Thyroid gland (tissue), 4 donors: ENCODE data around the gene ZBTB49. TPM values are rescaled to one million over a fixed set of nuclear protein-coding genes. Genes with fewer than 3 reads are reported as not detected.

Experiments
- DNase-seq, 2 donors: peaks; one replicate each; pipeline ENCODE4 v3.0.0-alpha.2; 2019
- H3K27ac ChIP-seq, 3 donors: fragments of 200-600 bp; sonication (generic); 1 replicate in 2 of 3; 2 replicates in 1 of 3; pipeline ENCODE4 v1.5.1; 2016 to 2019; ENCODE audit warnings: mild to moderate bottlenecking in 1 of 3, moderate library complexity in 1 of 3
- H3K27me3 ChIP-seq: fragments of 200-600 bp; sonication (generic); one replicate; pipeline ENCODE4 v1.5.1; 2019
- H3K36me3 ChIP-seq, 2 donors: fragments of 200-600 bp; sonication (generic); one replicate each; pipeline ENCODE4 v1.5.1; 2016 to 2019
- H3K4me1 ChIP-seq, 2 donors: fragments of 200-600 bp; sonication (generic); one replicate each; pipeline ENCODE4 v1.5.1; 2017 to 2019
- H3K4me3 ChIP-seq, 3 donors: fragments of 200-600 bp; sonication (generic); replicated peaks in 1 of 3; 1 replicate in 2 of 3; 2 replicates in 1 of 3; pipeline ENCODE4 v1.5.1; 2016; ENCODE audit warnings: mild to moderate bottlenecking in 1 of 3
- H3K9me3 ChIP-seq: fragments of 200-600 bp; sonication (generic); one replicate; pipeline ENCODE4 v1.5.1; 2017
- CTCF ChIP-seq, 6 experiments: fragments of 200-600 bp in 3 of 6; fragments of 450-650 bp in 3 of 6; sonication (generic) in 3 of 6; IDR thresholded peaks; one replicate each; pipeline ENCODE4 v1.5.1; 2016 to 2019; ENCODE audit warnings: antibody characterized with exemption in 6 of 6, mild to moderate bottlenecking in 2 of 6, inconsistent platforms in 1 of 6, moderate library complexity in 1 of 6
- POLR2A ChIP-seq, 2 donors: fragments of 450-650 bp; IDR thresholded peaks; one replicate each; pipeline ENCODE4 v1.6.1; 2017; ENCODE audit warnings: antibody characterized with exemption in 2 of 2, mild to moderate bottlenecking in 2 of 2, moderate library complexity in 1 of 2
- WGBS, 2 donors: methylation state at CpG; one replicate each; pipeline ENCODE4 v1.1.5; 2017; 5-methylcytosine and 5-hydroxymethylcytosine counted together
- intact Hi-C: fragments of 100-400 bp; cut with DNase I; formaldehyde crosslinking; loops from one replicate; pipeline ENCODE4 v1.15.1; 2023
- total RNA-seq, 4 donors: library from RNA; depleted of rRNA; stranded (reverse); fragments of >200 nt; gene quantifications; one replicate each; pipeline ENCODE4 v1.2.3, GENCODE V29; 2016

ZBTB49 gene
- total RNA-seq, 4 donors from 2014 or later = 7.5 to 21.7 (median 9.2) TPM

DNA sequence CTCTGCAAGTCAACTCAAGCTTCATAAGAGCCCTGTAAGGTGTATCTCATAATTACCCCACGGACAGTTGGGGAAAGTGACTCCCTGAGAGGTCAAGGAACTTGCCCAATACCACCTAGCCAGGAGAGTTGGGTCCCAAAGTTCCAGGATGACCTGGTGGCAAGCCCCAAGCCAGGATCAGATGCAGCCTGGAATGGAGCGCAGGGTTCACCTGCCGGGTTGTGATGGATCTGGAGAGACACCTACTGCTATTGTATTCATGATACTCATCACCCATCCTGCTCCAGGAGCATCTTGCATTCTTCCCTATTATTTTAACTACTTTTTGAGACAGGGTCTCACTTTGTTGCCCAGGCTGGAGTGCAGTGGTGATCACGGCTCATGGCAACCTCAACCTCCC, 36.1 kb downstream of the ZBTB49 start:
- no peak overlapping the region for H3K27ac ChIP-seq
- H3K4me3 ChIP-seq = no peak overlapping the region
- peaks cover 3 to 9% of the 10 kb centered on the region in 2 donors for H3K36me3 ChIP-seq
- H3K4me1 ChIP-seq = no peaks in the 10 kb centered on the region
- TF ChIP-seq CTCF (IDR thresholded peaks at IDR 0.05) = no peak
- TF ChIP-seq POLR2A (IDR thresholded peaks at IDR 0.05) = no peak
- DNase-seq = no peak
- 90 to 94% methylated on average over 4 of the region's 4 CpGs for WGBS, 2 donors
- no peaks in the 10 kb centered on the region for H3K9me3 ChIP-seq
- intact Hi-C loops = no loop called here
- H3K27me3 ChIP-seq = no peaks in the 10 kb centered on the region

- H3K4me3 ChIP-seq = no peak overlapping the region
- intact Hi-C loops = no loop called here
- DNase-seq = no peak
- no peaks in the 10 kb centered on the region for H3K9me3 ChIP-seq
- no peak overlapping the region for H3K27ac ChIP-seq
- no peaks in the 10 kb centered on the region for H3K4me1 ChIP-seq
- TF ChIP-seq POLR2A (IDR thresholded peaks at IDR 0.05) (no peak), CTCF (IDR thresholded peaks at IDR 0.05) (no peak)
- 40 to 66% methylated on average over 10 to 22 of the region's 22 CpGs for WGBS, 2 donors
- no peaks in the 10 kb centered on the region for H3K27me3 ChIP-seq
- H3K36me3 ChIP-seq = no peaks in the 10 kb centered on the region
Observed at GRCh38 chr4:4327652-4328121, 37.6 kb downstream of the ZBTB49 start.

DNA sequence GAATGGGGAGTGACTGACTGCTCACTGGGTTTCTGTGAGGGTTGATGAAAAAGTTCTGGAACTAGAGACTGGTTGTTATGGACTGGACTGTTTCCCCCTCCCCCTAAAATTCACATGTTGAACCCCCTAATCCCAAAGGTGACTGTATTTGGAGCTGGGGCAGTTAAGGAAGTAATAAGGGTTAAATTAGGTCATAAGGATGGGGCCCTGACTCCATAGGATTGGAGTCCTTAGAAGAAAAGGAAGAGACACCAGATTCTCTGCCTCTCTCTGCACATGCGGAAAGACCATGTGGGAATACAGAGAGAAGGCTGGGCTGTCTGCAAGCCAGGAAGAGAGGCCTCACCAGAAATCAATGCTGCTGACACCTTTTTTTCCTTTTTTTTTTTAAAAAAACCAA, 38.2 kb downstream of the ZBTB49 start:
- Histone ChIP-seq H3K27ac (no peak overlapping the region), H3K4me1 (no peaks in the 10 kb centered on the region), H3K9me3 (no peaks in the 10 kb centered on the region), H3K4me3 (no peak overlapping the region), H3K36me3 (no peaks in the 10 kb centered on the region), H3K27me3 (no peaks in the 10 kb centered on the region)
- TF ChIP-seq CTCF (IDR thresholded peaks at IDR 0.05) = no peak
- no peak for TF ChIP-seq POLR2A (IDR thresholded peaks at IDR 0.05)
- intact Hi-C loops = no loop called here
- WGBS, 2 donors = 97 to 100% methylated on average over 1 of the region's 1 CpG
- no peak for DNase-seq

- Histone ChIP-seq H3K4me1 (no peaks in the 10 kb centered on the region), H3K9me3 (no peaks in the 10 kb centered on the region), H3K27me3 (no peaks in the 10 kb centered on the region), H3K4me3 (no peak overlapping the region), H3K27ac (no peak overlapping the region), H3K36me3 (no peaks in the 10 kb centered on the region)
- no peak for DNase-seq
- WGBS, 2 donors = 87 to 92% methylated on average over 4 of the region's 4 CpGs
- TF ChIP-seq POLR2A (IDR thresholded peaks at IDR 0.05) (no peak), CTCF (IDR thresholded peaks at IDR 0.05) (no peak)
- intact Hi-C loops = no loop called here
Observed at GRCh38 chr4:4328840-4329239, 38.8 kb downstream of the ZBTB49 start.

DNA sequence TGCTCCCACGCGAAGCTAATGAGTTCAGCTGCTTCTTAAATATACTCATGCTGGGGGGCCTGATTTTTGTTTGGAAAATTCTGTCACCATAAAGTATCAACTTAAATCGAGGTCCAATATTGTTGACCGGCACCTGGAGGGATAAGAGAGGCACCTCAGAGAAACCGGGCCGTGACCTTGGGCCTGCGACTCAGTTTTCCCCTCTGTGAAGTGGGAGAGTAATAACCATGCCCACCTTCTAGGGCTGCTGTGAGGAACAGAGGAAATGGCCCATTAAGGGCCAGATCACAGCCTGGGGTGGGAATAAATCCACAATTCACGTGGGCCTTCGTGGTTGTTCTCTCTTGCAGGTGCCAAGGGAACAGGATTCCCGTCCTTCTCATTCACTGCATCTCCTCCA, 39.4 kb downstream of the ZBTB49 start:
- intact Hi-C loops = no loop called here
- no peak for DNase-seq
- Histone ChIP-seq H3K4me3 (no peak overlapping the region), H3K27ac (no peak overlapping the region), H3K27me3 (no peaks in the 10 kb centered on the region), H3K4me1 (no peaks in the 10 kb centered on the region), H3K9me3 (no peaks in the 10 kb centered on the region), H3K36me3 (no peaks in the 10 kb centered on the region)
- no peak for TF ChIP-seq POLR2A (IDR thresholded peaks at IDR 0.05)
- 94 to 95% methylated on average over 10 of the region's 10 CpGs for WGBS, 2 donors

DNA sequence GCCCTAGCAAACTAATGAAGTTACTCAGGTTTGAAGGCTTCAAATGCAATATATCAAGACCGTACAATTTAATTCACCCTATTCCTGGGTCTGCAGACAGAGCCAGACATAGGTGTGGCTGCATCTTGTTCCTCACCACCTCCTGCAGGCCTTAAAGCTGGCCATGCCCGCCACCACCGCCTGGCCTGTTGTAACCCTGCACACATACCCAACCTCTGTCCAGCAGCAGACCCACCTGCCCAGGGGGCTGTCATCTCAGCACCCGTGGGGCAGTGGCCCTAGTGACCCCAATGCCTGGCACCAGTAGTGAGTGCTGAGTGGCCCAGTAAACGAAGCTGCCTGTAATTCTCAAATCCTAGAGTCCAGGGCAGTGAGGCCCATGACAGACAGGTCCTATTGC, 40.7 kb downstream of the ZBTB49 start:
- H3K27me3 ChIP-seq = no peaks in the 10 kb centered on the region

More for the DNA sequence above, 40.7 kb downstream of the ZBTB49 start:
- TF ChIP-seq POLR2A (IDR thresholded peaks at IDR 0.05) (no peak), CTCF (IDR thresholded peaks at IDR 0.05) (no peak)
- DNase-seq = no peak
- Histone ChIP-seq H3K9me3 (no peaks in the 10 kb centered on the region), H3K27ac (no peak overlapping the region), H3K4me3 (no peak overlapping the region), H3K4me1 (no peaks in the 10 kb centered on the region), H3K36me3 (no peaks in the 10 kb centered on the region)
- WGBS, 2 donors = 86 to 90% methylated on average over 5 of the region's 5 CpGs
- intact Hi-C loops = loop anchor here (10.0 kb wide), 1 partner anchor 76 kb away; no protein-coding TSS in a partner anchor
